ENCODE results near the gene FARS2. TPM values are rescaled to one million over a fixed set of nuclear protein-coding genes. Genes with fewer than 3 reads are reported as not detected.

FARS2 gene
- polyA plus RNA-seq, 3 donors: 12.2 to 21.6 (median 17.7) TPM

DNA sequence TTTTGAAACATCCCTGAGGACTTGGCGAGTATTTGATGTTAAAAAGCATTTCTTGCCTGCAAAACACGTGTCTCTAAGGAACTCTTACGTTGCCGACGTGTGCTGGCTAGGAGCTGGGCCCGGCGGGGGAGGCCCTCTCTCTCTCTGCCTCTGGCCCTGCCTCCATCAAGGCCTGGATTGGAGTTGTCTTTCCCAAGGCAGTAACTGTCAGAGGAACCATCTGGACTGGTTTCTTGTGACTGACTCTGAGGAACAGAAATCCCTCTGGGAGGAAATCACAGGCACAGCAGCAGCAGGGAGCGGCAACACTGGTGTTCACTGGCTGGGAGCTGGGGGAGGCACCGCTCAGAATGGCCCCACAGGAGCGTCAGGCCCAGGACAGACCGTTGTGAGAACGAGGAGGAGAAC lies 501.3 kb downstream of the FARS2 start:
- H3K4me2 ChIP-seq (replicated peaks; ENCODE audit: extremely low read depth, low read length, poor library complexity, severe bottlenecking): no peak overlapping the region
- H3K9ac ChIP-seq (ENCODE audit: insufficient read depth, low read length, poor library complexity, severe bottlenecking): no peak overlapping the region
- H3K79me2 ChIP-seq (ENCODE audit: insufficient read depth, low read length): no peaks in the 10 kb centered on the region
- no peak overlapping the region for H3K4me3 Mint-ChIP-seq
- H3K27ac ChIP-seq (ENCODE audit: low read depth in 1 of 2, low read length in 2 of 2): no peak overlapping the region
- no peaks in the 10 kb centered on the region for H3K27me3 ChIP-seq (ENCODE audit: control insufficient read depth in 2 of 2, insufficient read depth in 2 of 2, low read length in 2 of 2)
- no peak overlapping the region for H3K27ac Mint-ChIP-seq
- H3K9me3 Mint-ChIP-seq: peaks cover 0 to 3% (median 2%) of the 10 kb centered on the region in 7 donors
- no peaks in the 10 kb centered on the region for H3K36me3 ChIP-seq (replicated peaks in 1 of 2; ENCODE audit: control insufficient read depth in 1 of 2, insufficient read depth in 2 of 2, low read length in 2 of 2)
- no peaks in the 10 kb centered on the region for H4K20me1 ChIP-seq (ENCODE audit: insufficient read depth, low read length)
- WGBS (ENCODE audit: insufficient coverage): 92% methylated on average over 7 of the region's 12 CpGs
- H3K4me1 Mint-ChIP-seq: no peaks in the 10 kb centered on the region
- H3K9me3 ChIP-seq (replicated peaks in 1 of 2; ENCODE audit: control insufficient read depth in 1 of 2, insufficient read depth in 1 of 2, low read length in 2 of 2): no peaks in the 10 kb centered on the region
- intact Hi-C loops (cut with micrococcal nuclease): no loop called here
- no peak for DNase-seq
- no peak overlapping the region for H2AFZ ChIP-seq (ENCODE audit: insufficient read depth, low read depth, low read length, poor library complexity, severe bottlenecking)
- no peaks in the 10 kb centered on the region for H3K4me1 ChIP-seq (ENCODE audit: control insufficient read depth in 1 of 2, insufficient read depth in 2 of 2, low read length in 2 of 2)
- peaks cover 0 to 2% (median 1%) of the 10 kb centered on the region in 3 donors for H3K27me3 Mint-ChIP-seq (ENCODE audit: low read depth in 3 of 3)
- H3K4me3 ChIP-seq (replicated peaks in 1 of 3; ENCODE audit: low read depth in 2 of 3, low read length in 3 of 3): no peak overlapping the region
- TF ChIP-seq, protein P1, sequence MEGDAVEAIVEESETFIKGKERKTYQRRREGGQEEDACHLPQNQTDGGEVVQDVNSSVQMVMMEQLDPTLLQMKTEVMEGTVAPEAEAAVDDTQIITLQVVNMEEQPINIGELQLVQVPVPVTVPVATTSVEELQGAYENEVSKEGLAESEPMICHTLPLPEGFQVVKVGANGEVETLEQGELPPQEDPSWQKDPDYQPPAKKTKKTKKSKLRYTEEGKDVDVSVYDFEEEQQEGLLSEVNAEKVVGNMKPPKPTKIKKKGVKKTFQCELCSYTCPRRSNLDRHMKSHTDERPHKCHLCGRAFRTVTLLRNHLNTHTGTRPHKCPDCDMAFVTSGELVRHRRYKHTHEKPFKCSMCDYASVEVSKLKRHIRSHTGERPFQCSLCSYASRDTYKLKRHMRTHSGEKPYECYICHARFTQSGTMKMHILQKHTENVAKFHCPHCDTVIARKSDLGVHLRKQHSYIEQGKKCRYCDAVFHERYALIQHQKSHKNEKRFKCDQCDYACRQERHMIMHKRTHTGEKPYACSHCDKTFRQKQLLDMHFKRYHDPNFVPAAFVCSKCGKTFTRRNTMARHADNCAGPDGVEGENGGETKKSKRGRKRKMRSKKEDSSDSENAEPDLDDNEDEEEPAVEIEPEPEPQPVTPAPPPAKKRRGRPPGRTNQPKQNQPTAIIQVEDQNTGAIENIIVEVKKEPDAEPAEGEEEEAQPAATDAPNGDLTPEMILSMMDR (IDR thresholded peaks at IDR 0.05): no peak
- H3K36me3 Mint-ChIP-seq: no peaks in the 10 kb centered on the region

DNA sequence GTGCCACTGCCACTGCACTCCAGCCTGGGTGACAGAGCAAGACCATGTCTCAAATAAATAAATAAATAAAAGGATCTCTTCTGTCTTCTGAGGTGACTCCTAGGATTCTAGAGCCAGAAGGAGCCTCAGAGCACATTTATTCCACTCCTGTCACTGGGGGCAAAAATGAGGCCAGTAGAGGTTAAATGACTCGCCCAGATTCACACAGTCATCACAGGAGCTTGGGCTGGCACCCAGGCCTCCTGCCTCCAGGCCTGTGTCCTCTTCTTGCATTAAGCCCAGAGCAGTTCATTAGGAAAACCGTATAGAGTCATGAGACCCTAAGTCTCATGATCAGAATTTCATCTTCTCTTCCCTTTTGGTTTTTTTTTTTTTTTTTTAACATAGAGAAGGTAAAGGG lies 502.1 kb downstream of the FARS2 start:
- Histone ChIP-seq H3K4me3 (replicated peaks in 1 of 3; ENCODE audit: low read depth in 2 of 3, low read length in 3 of 3) (no peak overlapping the region), H3K27me3 (ENCODE audit: control insufficient read depth in 2 of 2, insufficient read depth in 2 of 2, low read length in 2 of 2) (no peaks in the 10 kb centered on the region), H3K9ac (ENCODE audit: insufficient read depth, low read length, poor library complexity, severe bottlenecking) (no peak overlapping the region), H3K79me2 (ENCODE audit: insufficient read depth, low read length) (no peaks in the 10 kb centered on the region), H4K20me1 (ENCODE audit: insufficient read depth, low read length) (no peaks in the 10 kb centered on the region), H3K36me3 (replicated peaks in 1 of 2; ENCODE audit: control insufficient read depth in 1 of 2, insufficient read depth in 2 of 2, low read length in 2 of 2) (no peaks in the 10 kb centered on the region), H3K4me2 (replicated peaks; ENCODE audit: extremely low read depth, low read length, poor library complexity, severe bottlenecking) (no peak overlapping the region), H3K27ac (ENCODE audit: low read depth in 1 of 2, low read length in 2 of 2) (no peak overlapping the region), H3K9me3 (replicated peaks in 1 of 2; ENCODE audit: control insufficient read depth in 1 of 2, insufficient read depth in 1 of 2, low read length in 2 of 2) (no peaks in the 10 kb centered on the region), H3K4me1 (ENCODE audit: control insufficient read depth in 1 of 2, insufficient read depth in 2 of 2, low read length in 2 of 2) (no peaks in the 10 kb centered on the region), H2AFZ (ENCODE audit: insufficient read depth, low read depth, low read length, poor library complexity, severe bottlenecking) (no peak overlapping the region)
- Mint-ChIP-seq H3K9me3 (peaks cover 0 to 5% (median 0%) of the 10 kb centered on the region in 7 donors), H3K27ac (peak overlapping the region in 1 of 7 donors; percentile 33), H3K4me3 (no peak overlapping the region), H3K27me3 (ENCODE audit: low read depth in 3 of 3) (peaks cover 0 to 2% (median 1%) of the 10 kb centered on the region in 3 donors), H3K36me3 (no peaks in the 10 kb centered on the region), H3K4me1 (no peaks in the 10 kb centered on the region)
- TF ChIP-seq, protein P1 (IDR thresholded peaks at IDR 0.05): no peak
- DNase-seq: no peak
- intact Hi-C loops (cut with micrococcal nuclease): no loop called here
- 100% methylated on average over 1 of the region's 2 CpGs for WGBS (ENCODE audit: insufficient coverage)

Data from CD14-positive monocyte (primary cell).